HuH-7 (cell line): Measurements from ENCODE around the gene CHADL.
"Not testable (repeated sequence)": the region's sequence is repeated elsewhere in the genome, so short reads cannot be mapped to it uniquely, and the experiment has no call there.

Experiments
- DNase-seq: peaks from one replicate; pipeline ENCODE4 v3.0.0; 2011; ENCODE audit warnings: low spot score

Gene CHADL

GRCh38 chr22:41181349-41182241 is 59.1 kb downstream of the CHADL start:
- DNase-seq: no peak

DNA sequence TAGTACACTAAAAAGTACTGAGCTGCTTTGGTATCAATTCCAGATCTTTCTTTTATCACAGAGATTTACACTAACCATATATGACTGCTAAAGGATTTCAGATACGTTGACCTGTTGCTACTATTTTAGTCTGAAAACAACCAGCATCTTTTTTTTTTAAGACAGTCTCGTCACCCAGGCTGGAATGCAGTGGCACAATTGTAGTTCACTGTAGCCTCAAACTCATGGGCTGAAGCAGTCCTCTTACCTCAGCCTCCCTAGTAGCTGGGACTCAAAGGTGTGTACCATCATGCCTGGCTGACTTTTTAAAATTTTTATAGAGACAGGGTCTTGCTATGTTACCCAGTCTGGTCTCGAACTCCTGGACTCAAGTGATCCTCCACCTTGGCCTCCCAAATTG is 59.8 kb downstream of the CHADL start:
- DNase-seq: no peak

GRCh38 chr22:41180362-41180761 is 60.4 kb downstream of the CHADL start:
- DNase-seq: not testable (repeated sequence)
